Stimulated activated CD8-positive, alpha-beta memory T cell treated with anti-CD3 and anti-CD28 coated beads, Interleukin-4, amount 100 ng/mL, for 1 hour (primary cell): ENCODE data around the gene DNAJB6.

Experiments used
- DNase-seq, 2 donors: peaks; one replicate each; pipeline ENCODE4 v3.0.0-alpha.2; 2020; ENCODE audit warnings: low read depth in 2 of 2, low spot score in 1 of 2

DNAJB6 gene

GRCh38 chr7:157407512-157408257 lies 70.9 kb downstream of the DNAJB6 start:
- DNase-seq, result no peak

GRCh38 chr7:157408258-157409101 lies 71.7 kb downstream of the DNAJB6 start:
- no peak for DNase-seq

GRCh38 chr7:157409149-157409752 lies 72.4 kb downstream of the DNAJB6 start:
- DNase-seq, result no peak

- DNase-seq, result no peak
Measured at GRCh38 chr7:157409753-157410727, 73.2 kb downstream of the DNAJB6 start.

GRCh38 chr7:157410831-157411556 lies 74.2 kb downstream of the DNAJB6 start:
- DNase-seq, result no peak

GRCh38 chr7:157411580-157411979 lies 74.8 kb downstream of the DNAJB6 start:
- peak in 1 of 2 donors; percentile 21 for DNase-seq

- no peak for DNase-seq
Measured at GRCh38 chr7:157412021-157412443, 75.2 kb downstream of the DNAJB6 start.

GRCh38 chr7:157412491-157413180 lies 75.8 kb downstream of the DNAJB6 start:
- no peak for DNase-seq

GRCh38 chr7:157413881-157414701 lies 77.3 kb downstream of the DNAJB6 start:
- DNase-seq, result no peak

GRCh38 chr7:157414702-157415096 lies 77.9 kb downstream of the DNAJB6 start:
- no peak for DNase-seq

GRCh38 chr7:157415486-157415885 lies 78.7 kb downstream of the DNAJB6 start:
- DNase-seq, result no peak

GRCh38 chr7:157416011-157416410 lies 79.2 kb downstream of the DNAJB6 start:
- no peak for DNase-seq

GRCh38 chr7:157418204-157419034 lies 81.6 kb downstream of the DNAJB6 start:
- DNase-seq, result no peak

- no peak for DNase-seq
Measured at GRCh38 chr7:157419035-157419293, 82.2 kb downstream of the DNAJB6 start.

- no peak for DNase-seq
Measured at GRCh38 chr7:157422279-157422678, 85.5 kb downstream of the DNAJB6 start.

GRCh38 chr7:157423348-157423747 lies 86.5 kb downstream of the DNAJB6 start:
- DNase-seq, result no peak

- DNase-seq, result no peak
Measured at GRCh38 chr7:157423886-157424565, 87.2 kb downstream of the DNAJB6 start.
